Measurements from ENCODE around the gene AUTS2.

AUTS2 gene

GRCh38 chr7:70608229-70608628 is 1010.0 kb downstream of the AUTS2 start:
- H2AFZ ChIP-seq (ENCODE audit: low read depth, low read length, severe bottlenecking) = no peak overlapping the region
- H3K9me2 ChIP-seq (replicated peaks; ENCODE audit: insufficient read depth, low read length) = no peaks in the 10 kb centered on the region
- no peak overlapping the region for H3K9ac ChIP-seq (ENCODE audit: low read length)
- TF ChIP-seq EZH2phosphoT487 (conservative IDR thresholded peaks at IDR 0.05; ENCODE audit: low read length) = no peak
- TF ChIP-seq CTCF (IDR thresholded peaks at IDR 0.05; ENCODE audit: insufficient read depth, low read length, poor library complexity, severe bottlenecking) = no peak
- no peaks in the 10 kb centered on the region for H3K36me3 ChIP-seq (ENCODE audit: low read length)
- H3F3A ChIP-seq (ENCODE audit: insufficient read depth) = no peaks in the 10 kb centered on the region
- H3K27me3 ChIP-seq (ENCODE audit: low read length) = no peaks in the 10 kb centered on the region
- H4K20me1 ChIP-seq (ENCODE audit: low read depth, low read length) = no peaks in the 10 kb centered on the region
- H3K27ac ChIP-seq (ENCODE audit: low read depth, low read length) = no peak overlapping the region
- H3K4me3 ChIP-seq (ENCODE audit: insufficient read depth, low read length, poor library complexity, severe bottlenecking) = no peak overlapping the region
- no peaks in the 10 kb centered on the region for H3K9me3 ChIP-seq (ENCODE audit: insufficient read depth, low read length)
- H3K4me2 ChIP-seq (ENCODE audit: low read depth, low read length, poor library complexity, severe bottlenecking) = no peak overlapping the region
- H3K79me2 ChIP-seq (ENCODE audit: insufficient read depth, low read length) = no peaks in the 10 kb centered on the region

GRCh38 chr7:70612811-70613210 is 1014.5 kb downstream of the AUTS2 start:
- no peak for TF ChIP-seq EZH2phosphoT487 (conservative IDR thresholded peaks at IDR 0.05; ENCODE audit: low read length)
- no peak for TF ChIP-seq CTCF (IDR thresholded peaks at IDR 0.05; ENCODE audit: insufficient read depth, low read length, poor library complexity, severe bottlenecking)
- no peaks in the 10 kb centered on the region for H3K36me3 ChIP-seq (ENCODE audit: low read length)
- H3K79me2 ChIP-seq (ENCODE audit: insufficient read depth, low read length) = no peaks in the 10 kb centered on the region
- no peaks in the 10 kb centered on the region for H3K9me2 ChIP-seq (replicated peaks; ENCODE audit: insufficient read depth, low read length)
- H3K4me3 ChIP-seq (ENCODE audit: insufficient read depth, low read length, poor library complexity, severe bottlenecking) = no peak overlapping the region
- no peak overlapping the region for H3K9ac ChIP-seq (ENCODE audit: low read length)
- H2AFZ ChIP-seq (ENCODE audit: low read depth, low read length, severe bottlenecking) = no peak overlapping the region
- H3F3A ChIP-seq (ENCODE audit: insufficient read depth) = no peaks in the 10 kb centered on the region
- no peaks in the 10 kb centered on the region for H4K20me1 ChIP-seq (ENCODE audit: low read depth, low read length)
- H3K27me3 ChIP-seq (ENCODE audit: low read length) = no peaks in the 10 kb centered on the region
- H3K27ac ChIP-seq (ENCODE audit: low read depth, low read length) = no peak overlapping the region
- H3K9me3 ChIP-seq (ENCODE audit: insufficient read depth, low read length) = no peaks in the 10 kb centered on the region
- no peak overlapping the region for H3K4me2 ChIP-seq (ENCODE audit: low read depth, low read length, poor library complexity, severe bottlenecking)

- no peaks in the 10 kb centered on the region for H3K9me2 ChIP-seq (replicated peaks; ENCODE audit: insufficient read depth, low read length)
- H3K27me3 ChIP-seq (ENCODE audit: low read length) = no peaks in the 10 kb centered on the region
- H3K4me3 ChIP-seq (ENCODE audit: insufficient read depth, low read length, poor library complexity, severe bottlenecking) = no peak overlapping the region
- H3K9ac ChIP-seq (ENCODE audit: low read length) = no peak overlapping the region
- H2AFZ ChIP-seq (ENCODE audit: low read depth, low read length, severe bottlenecking) = no peak overlapping the region
- no peaks in the 10 kb centered on the region for H3K36me3 ChIP-seq (ENCODE audit: low read length)
- no peaks in the 10 kb centered on the region for H3F3A ChIP-seq (ENCODE audit: insufficient read depth)
- no peak overlapping the region for H3K27ac ChIP-seq (ENCODE audit: low read depth, low read length)
- no peaks in the 10 kb centered on the region for H4K20me1 ChIP-seq (ENCODE audit: low read depth, low read length)
- H3K9me3 ChIP-seq (ENCODE audit: insufficient read depth, low read length) = no peaks in the 10 kb centered on the region
- no peaks in the 10 kb centered on the region for H3K79me2 ChIP-seq (ENCODE audit: insufficient read depth, low read length)
- TF ChIP-seq EZH2phosphoT487 (conservative IDR thresholded peaks at IDR 0.05; ENCODE audit: low read length) (no peak), CTCF (IDR thresholded peaks at IDR 0.05; ENCODE audit: insufficient read depth, low read length, poor library complexity, severe bottlenecking) (no peak)
- no peak overlapping the region for H3K4me2 ChIP-seq (ENCODE audit: low read depth, low read length, poor library complexity, severe bottlenecking)
Measured at GRCh38 chr7:70614237-70615045, 1016.2 kb downstream of the AUTS2 start.

All from SU-DHL-6 (cell line).